HG03097 (cell line): ENCODE measurements around the gene HMGA1.
"Not testable (repeated sequence)": the region's sequence is repeated elsewhere in the genome, so short reads cannot be mapped to it uniquely, and the experiment has no call there.

ENCODE experiments used
- ATAC-seq: cut with Tn5 transposase; IDR thresholded peaks from one replicate; pipeline ENCODE4 v1.9.1; 2021; ENCODE audit not compliant: unreplicated experiment, low FRiP score

HMGA1 gene

DNA sequence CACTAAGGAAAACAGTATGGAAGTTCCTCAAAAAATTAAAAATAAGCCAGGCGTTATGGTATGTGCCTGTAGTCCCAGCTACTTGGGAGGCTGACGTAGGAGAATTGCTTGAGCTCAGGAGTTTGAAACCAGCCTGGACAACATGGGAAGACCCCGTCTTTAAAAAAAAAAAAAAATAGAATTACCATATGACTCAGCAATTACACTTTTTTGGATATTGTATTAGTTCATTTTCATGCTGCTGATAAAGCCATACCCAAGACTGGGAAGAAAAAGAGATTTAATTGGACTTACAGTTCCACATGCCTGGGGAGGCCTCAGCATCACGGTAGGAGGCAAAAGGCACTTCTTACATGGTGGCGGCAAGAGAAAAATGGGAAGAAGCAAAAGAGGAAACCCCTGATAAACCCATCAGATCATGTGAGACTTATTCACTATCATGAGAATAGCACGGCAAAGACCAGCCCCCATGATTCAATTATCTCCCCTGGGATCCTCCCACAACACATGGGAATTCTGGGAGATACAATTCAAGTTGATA lies 22.9 kb downstream of the HMGA1 start:
- ATAC-seq: no peak

DNA sequence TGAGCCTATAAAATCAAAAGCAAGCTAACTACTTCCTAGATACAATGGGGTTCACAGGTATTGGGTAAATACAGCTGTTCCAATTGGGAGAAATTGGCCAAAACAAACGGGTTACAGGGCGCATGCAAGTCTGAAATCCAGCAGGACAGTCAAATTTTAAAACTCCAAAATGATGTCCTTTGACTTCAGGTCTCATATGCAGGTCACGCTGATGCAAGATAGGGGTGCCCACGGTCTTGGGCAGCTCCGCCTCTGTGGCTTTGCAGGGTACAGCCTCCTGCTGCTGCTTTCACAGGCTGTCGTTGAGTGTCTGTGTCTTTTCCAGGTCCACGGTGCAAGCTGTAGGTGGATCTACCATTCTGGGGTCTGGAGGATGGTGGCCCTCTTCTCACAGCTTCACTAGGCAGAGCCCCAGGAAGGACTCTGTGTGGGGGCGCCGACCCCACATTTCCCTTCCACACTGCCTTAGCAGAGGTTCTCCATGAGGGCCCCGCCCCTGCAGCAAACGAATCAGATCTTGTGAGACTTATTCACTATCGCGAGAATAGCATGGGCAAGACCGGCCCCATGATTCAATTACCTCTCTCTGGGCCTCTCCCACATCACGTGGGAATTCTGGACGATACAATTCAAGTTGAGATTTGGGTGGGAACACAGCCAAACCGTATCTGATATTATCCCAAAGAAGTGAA lies 24.0 kb downstream of the HMGA1 start:
- no peak for ATAC-seq

DNA sequence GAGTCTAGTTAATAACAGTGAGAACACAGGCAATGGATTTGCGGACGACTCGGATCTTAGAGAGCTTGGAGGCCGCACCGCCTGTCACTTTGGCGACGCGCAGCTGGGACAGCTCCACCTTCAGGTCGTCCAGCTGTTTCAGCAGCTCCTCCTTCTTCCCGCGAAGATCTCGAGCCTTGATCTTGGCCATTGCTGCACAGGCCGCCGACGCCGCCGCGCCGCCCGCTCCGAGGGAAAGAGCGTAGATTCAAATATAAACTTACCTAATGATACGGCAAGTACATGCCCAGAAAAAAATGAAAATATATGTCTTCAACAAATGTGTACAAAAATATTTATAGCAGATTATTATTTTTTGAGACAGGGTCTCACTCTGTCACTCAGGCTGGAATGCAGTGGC lies 26.8 kb downstream of the HMGA1 start:
- ATAC-seq: not testable (repeated sequence)

DNA sequence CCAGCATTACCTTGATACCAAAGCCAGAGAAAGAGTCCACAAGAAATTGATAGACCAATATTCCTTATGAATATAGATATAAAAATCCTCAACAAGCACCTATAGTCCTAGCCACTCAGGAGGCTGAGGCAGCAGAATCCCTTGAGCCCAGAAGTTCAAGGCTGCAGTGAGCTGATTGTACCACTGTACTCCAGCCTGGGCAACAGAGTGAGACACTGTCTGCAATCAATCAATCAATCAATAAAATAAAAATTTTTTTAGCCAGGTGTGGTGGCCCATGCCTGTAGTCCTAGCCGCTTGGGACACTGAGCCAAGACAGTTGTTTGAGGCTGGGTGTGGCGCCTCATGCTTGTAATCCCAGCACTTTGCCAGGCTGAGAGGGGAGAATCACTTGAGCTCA lies 31.1 kb downstream of the HMGA1 start:
- no peak for ATAC-seq

DNA sequence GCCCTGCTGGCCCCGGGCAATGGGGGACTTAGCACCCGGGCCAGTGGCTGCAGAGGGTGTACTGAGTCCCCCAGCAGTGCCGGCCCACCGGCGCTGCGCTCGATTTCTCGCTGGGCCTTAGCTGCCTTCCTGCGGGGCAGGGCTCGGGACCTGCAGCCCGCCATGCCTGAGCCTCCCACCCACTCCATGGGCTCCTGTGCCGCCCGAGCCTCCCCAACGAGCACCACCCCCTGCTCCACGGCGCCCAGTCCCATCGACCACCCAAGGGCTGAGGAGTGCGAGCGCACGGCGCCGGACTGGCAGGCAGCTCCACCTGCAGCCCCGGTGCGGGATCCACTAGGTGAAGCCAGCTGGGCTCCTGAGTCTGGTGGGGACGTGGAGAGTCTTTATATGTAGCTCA lies 32.5 kb downstream of the HMGA1 start:
- not testable (repeated sequence) for ATAC-seq

DNA sequence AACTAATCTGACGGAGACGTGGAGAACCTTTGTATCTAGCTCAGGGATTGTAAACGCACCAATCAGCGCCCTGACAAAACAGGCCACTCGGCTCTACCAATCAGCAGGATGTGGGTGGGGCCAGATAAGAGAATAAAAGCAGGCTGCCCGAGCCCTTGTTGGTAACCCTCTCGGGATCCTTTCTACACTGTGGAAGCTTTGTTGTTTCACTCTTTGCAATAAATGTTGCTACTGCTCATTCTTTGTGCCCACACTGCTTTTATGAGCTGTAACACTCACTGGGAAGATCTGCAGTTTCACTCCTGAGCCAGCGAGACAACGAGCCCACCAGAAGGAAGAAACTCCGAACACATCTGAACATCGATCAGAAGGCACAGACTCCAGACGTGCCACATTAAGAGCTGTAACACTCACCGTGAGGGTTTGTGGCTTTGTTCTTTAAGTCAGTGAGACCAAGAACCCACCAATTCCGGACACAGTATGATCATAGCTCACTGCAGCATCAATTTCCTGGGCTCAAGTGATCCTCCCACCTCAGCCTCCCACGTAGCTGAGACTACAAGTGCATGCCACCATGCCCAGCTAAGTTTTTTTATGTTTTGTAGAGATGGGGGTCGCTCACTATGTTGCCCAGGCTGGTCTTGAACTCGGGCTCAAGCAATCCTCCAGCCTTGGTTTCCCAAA lies 33.1 kb downstream of the HMGA1 start:
- ATAC-seq: not testable (repeated sequence)

DNA sequence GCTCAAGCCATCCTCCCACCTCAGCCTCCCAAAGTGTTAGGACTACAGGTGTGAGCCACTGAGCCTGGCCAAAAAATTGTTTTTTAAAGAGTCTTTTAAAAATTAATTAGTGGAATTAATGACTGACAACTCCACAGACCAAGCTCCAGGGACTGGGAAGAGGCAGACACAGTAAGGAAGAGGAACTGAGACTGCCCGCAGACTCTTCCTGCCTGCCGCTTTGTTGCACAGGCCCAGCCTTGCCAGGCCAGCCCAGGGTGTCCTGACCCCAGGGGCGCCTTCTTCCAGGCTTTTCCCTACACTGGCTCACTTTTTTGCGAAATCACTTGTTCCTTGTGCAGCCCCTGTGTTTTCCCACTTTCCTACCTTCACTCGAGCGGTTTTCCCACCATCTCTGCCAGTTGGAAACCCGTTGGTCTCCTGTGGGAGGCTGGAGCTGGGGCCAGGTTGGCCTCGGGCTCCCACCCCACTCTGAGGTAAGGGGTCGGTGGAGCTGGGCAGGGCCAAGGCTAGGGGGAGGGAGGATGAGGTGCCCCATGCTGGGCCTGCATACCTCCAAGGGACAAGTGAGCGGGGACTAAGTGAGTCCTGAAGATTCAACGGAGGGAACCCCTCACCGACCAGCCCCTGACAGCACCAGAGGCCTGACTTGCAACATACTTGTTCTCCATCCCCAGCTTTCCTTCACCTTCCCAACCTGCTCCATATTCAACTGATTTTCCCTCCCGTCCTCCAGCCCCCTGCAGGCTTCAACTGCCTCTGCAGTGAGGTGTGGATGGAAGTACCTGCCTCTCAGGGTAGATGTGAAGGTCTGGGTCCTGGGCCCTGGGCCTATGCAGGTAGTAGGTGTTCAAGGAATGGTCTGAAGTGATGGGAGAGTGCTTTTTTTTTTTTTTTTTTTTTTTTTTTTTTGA lies 35.6 kb downstream of the HMGA1 start:
- ATAC-seq: no peak

DNA sequence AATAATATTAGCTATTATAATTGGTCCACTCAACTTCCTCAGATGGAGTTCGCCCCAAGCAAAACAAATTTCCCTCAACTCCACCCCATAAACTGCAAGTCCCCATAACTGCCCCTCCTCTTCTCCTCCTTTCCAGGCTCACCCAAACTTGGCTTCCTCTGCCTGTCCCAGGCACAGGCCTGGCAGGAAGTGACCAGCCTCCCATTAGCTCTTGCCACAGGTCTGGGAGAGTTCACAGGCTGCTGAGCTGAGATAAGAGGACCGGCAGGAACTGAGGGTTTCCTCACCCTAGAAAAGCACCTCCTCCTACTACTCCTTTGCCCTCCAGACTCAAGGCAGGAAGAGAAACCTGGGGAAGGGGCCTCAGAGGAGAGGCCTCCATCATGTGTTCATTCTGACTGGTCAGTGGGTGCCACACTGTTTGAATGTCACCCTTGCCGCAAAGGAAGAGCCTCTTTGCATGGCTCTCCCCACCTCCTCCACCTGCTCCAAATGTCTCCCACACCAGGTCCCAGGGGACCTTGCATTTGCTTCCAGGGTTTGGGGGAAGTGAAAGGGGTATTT lies 36.7 kb downstream of the HMGA1 start:
- ATAC-seq: no peak

DNA sequence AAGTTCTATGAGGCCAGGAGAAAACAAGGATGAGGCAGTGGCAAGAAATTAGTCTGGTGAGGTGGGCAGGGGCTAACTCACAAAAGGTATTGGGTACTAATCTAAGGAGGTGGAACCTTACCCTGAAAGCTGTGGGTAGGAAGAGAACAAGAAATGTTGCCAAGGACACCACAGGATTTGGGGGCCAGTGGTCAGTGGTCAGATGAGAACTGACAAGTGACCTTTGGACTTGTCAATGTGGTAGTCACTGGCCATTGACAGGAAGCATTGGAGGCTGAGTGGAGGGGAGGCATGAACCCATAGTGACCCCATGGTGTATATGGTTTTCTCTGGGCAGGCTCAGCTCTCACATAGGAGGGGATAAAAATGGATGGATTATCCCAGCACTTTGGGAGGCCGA lies 37.5 kb downstream of the HMGA1 start:
- no peak for ATAC-seq

DNA sequence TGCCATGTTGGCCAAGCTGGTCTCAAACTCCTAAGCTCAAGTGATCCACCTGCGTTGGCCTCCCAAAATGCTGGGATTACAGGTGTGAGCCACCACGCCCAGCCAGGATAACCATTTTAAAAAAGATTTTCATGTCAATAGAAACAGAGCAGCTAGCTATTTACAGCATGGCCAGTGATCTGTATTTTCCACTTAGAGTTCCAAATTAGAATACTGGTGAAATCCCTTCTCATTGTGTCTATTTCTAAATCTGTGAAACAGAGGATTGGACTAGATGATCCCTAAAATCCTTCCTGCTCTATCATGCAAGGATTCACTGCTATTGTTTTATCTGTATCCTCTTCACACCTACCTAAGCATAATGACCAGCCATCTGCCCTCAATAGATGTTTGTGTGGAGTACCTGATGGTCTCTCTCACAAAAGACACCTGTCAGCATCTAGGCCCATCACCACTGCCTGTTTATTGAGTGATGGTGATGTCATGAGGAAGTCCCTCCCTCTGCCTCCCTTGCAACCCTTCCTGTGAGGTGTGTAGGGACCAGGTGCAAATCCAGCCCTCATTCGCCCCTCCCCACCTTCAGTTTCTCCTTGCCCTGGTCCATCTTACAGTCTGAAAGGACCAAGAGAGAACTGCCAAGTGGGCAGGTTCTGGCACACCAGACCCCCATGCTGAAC lies 38.6 kb downstream of the HMGA1 start:
- ATAC-seq: no peak

DNA sequence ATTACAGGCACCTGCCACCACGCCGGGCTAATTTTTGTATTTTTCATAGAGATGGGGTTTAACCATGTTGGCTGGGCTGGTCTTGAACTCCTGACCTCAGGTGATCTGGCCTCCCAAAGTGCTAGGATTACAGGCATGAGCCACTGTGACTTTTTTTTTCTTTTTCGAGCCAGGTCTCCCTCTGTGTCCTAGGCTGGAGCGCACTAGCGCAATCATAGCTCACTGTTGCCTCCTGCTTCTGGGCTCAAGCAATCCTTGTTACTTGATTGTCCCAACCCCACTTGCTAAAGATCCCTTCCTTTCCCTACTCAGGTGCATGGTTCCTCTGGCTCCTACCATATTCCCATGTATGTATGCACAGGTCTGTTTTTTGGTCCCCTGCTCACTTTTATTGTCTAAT lies 39.5 kb downstream of the HMGA1 start:
- no peak for ATAC-seq

DNA sequence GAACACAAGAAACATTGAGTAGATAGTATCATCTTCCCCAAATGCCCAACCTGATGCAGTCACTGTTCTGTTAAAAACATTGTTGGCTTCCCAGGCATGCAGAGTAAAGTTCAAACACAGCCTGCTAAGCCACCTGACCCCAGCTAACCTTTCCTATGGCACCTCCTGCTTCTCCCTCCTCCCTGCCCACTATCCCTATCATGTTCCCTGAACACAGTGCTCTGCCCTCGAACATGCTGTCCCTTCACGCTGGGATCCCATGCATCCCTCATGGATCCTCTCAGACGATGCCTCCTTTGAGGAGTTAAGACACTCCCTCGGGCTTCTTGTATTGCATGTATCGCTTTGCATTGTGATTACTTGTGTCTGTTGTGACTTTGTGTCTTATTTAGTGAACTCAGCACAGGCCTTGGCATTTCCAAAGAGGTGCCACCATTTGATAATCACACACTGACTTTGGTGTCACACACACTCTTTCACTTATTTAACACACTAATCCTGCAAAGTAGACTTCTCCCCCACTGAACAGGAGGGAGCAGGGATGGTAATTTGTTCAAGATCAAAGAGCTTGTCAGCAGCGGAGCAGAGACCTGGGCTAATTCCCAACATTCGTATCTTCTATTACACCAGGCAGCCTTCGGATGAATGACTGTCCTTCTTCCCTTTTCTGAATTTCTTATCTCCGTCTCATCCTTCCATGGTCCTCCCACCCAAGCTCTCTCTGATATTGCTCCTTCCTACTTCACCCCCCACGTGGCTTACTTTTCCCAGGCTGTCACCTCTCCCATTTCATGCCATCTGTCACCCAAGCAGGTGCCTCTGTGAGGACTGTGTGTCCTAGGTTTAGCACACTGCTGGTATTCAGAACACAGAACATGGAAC lies 40.4 kb downstream of the HMGA1 start:
- ATAC-seq: no peak

DNA sequence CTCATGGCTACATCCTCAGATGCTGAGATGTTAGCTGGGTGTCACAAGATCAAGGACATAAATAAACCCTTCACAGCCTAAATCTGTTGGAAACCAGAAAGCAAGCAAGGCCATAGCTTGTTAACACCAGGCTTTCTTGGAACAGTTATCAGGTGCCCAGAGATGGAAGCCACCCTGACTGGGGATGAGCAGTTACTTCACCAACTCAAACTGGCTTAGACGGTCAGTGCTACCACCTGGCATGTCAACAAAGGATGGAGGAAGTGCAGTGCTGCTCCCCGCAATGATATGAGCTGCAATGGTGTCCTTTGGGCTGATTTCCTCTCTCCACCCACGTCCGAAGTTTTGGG lies 41.1 kb downstream of the HMGA1 start:
- ATAC-seq: no peak

DNA sequence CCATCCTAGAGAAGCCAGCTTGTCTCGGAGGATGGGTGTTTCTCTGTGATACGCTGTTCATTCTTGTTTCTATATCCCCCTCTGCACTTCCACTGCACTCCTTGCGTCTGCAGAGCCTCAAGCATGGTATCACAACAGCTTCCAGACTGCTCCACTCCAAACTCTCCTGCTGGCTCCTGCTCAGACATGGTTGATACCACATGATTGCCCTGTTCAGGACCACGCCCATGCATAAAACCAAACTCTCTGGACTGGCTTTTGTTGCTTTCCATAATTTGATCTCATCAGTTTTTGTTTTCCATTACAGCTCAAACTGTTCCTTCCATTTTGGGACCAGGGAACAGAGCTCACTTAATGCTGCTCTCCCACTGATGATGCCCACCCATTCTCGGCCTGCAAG lies 42.2 kb downstream of the HMGA1 start:
- ATAC-seq: no peak

DNA sequence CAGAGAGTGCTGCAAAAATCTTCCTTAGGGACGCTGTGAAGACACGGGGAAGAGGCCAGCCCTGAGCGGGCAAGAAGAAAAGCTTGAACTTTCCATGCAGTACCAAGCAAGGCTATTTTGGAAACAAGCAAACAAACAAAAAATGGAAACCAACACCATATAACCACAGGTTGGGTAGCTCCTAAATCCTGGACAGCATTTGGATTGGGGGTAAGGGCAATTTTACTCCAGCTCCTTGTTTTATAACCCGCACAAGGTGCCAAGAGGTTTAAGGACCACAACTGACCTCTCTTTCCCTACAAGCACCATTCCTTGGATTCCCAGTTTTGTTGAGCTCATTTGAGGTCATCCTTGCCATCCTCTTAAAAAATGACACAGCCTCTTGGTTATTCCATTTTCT lies 43.5 kb downstream of the HMGA1 start:
- no peak for ATAC-seq

DNA sequence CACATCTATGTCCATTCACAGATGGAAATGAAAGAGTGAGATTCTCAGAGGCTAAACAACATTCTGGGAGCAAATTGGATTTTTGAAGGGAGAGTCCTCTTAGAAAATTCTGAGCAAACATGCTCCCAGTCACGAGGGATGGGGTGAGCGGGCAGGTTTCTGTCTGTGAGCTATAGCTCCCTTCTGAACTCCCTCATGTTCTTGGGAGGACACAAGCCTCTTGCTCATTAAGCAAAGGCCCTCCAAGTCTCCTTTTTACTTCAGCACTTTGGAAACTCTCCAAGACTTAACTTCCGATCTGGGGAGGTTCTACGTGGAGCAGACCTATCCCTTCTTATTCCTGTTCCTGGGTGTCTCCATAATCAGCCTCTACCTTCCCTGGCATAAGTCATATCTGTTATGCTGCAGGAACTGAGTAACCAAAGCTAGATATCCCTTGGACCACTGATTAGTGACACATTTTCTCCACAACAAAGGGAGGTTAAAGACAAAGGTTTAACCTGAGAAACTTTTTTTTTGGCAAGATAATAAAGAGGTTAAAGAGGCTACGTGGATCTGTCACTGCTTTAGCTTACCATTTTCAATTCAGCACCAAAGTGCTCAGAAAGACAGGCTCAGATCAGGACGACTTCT lies 45.1 kb downstream of the HMGA1 start:
- no peak for ATAC-seq

DNA sequence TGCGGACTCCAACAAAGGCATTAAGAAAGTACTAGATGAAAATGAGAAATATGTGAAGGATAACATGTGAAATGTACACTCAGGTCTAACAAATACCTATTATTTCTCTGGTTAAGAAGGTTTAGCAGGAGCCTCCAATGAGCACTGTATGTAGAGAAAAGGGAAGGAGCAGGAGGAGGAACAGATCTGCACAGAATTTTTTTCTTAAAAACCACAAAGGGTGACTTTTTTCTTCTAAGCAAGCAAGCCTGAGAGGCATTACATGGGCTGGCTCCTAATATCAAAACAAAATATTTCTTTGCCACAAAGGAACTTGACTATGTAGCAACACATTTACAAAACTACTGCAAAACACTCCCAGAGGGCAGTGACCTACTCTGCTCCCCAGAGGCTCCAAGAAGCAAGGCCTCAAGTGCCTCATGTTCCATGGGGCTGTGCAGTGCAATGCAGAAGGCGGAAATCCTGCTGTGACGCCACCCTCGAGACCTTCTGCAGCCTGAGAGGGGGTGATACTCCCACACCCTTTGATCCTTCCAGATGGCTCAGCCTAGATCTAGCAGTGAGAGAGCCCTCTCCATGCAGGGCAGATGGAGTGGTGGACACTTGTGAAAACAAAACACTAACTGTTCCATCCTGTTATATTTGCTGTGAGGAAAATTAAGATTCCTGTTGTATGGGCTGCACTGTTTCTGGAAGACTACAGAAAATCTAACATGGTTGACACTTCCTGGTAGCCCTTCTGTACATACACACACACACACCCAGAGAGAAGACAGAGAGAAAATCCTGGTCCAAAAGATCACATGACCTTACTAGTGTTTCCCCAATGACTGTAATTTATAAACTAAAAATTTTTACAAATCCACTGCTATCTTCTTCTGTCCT lies 48.1 kb downstream of the HMGA1 start:
- no peak for ATAC-seq
